Measurements from ENCODE around the gene IGDCC3.

IGDCC3 gene

DNA sequence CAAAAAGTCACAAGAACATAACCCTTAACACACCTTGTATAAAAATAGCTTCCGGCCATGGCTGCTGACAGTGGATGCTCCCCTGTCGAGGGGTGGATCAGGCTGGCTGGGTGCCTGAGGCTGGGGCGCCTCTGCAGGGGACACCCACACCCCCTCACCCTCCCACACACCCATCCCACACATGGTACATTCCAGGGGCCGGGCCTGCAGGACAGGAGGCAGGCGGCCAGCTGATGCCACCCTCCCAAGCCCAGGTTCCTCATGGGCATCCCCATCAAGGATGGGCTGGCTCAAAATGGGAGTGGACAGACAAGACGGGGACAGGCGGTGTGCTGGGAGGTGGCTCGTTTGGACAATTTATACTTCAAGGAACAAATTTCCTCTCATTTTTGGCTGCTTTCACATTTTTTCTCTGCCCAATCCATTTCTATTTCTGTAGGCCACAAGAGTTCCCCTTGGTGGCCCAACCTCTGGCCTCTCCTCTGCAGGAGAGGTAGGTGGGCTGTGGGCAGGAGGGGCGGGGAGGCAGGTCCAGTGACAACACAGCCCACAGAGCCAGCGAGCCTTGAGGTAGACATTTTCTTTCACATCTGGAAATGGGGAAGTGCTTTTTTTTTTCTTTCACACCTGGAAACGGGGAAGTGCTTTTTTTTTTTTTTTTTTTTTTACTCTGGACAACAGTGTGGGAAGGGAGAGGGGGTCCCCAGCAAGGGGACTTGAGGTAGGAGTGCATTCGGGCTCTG is 50.0 kb downstream of the IGDCC3 start:
- DNase-seq (ENCODE audit: low read depth), result no peak

GRCh38 chr15:65326818-65327217 is 51.0 kb downstream of the IGDCC3 start:
- DNase-seq (ENCODE audit: low read depth), result no peak

- DNase-seq (ENCODE audit: low read depth), result no peak
Measured at GRCh38 chr15:65326117-65326526, 51.7 kb downstream of the IGDCC3 start.

DNA sequence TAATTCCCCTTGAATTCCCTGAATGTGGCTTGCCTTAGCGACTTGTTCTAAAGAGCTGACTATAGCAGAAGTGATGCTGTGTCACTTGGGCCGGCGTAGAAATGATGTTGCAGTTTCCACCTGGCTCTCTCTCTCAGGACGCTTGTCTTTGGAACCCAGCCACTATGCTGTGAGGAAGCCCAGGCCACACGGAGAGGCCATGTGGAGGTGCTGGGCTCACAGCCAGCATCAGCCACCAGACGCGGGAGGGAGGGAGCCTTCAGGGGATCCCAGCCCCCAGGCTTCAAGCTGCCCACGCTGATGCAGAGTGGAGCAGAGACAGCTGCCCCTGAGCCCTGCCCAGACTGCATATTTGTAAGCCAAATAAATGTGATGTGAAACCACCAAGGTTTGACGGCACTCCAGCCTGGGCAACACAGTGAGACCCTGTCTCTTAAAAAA is 54.7 kb downstream of the IGDCC3 start:
- no peak for DNase-seq (ENCODE audit: low read depth)

- peak; percentile 57 for DNase-seq (ENCODE audit: low read depth)
Measured at GRCh38 chr15:65318870-65319356, 58.9 kb downstream of the IGDCC3 start.

- no peak for DNase-seq (ENCODE audit: low read depth)
Measured at GRCh38 chr15:65312400-65312916, 65.3 kb downstream of the IGDCC3 start.

- no peak for DNase-seq (ENCODE audit: low read depth)
Measured at GRCh38 chr15:65311760-65312159, 66.0 kb downstream of the IGDCC3 start.

- DNase-seq (ENCODE audit: low read depth), result no peak
Measured at GRCh38 chr15:65310431-65311137, 67.2 kb downstream of the IGDCC3 start.

DNA sequence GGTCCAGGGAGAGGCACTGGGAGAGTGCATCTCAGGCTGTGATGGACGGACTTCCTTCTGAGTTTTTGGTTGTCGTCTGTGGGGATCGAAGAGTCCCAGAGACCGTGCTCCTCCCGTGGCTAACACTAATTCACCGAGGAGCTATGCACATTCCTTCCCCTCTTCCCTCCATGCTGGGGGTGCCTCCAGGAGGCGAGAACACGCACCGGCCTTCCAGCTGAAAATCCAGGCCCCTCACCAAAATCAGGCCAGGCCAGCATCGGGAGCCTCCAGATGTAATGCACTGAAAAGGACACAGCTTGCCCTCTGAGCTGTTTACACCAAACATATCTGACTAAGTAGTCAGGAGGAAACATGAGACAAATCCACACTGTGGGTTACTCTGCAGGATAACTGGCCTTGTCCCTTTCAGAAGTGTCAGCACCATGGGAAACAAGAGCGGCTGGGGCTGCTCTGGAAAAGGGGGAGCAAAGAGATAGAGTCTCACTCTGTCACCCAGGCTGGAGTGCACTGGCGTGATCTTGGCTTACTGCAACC is 67.9 kb downstream of the IGDCC3 start:
- DNase-seq (ENCODE audit: low read depth), result no peak

- no peak for DNase-seq (ENCODE audit: low read depth)
Measured at GRCh38 chr15:65307978-65308377, 69.8 kb downstream of the IGDCC3 start.

DNA sequence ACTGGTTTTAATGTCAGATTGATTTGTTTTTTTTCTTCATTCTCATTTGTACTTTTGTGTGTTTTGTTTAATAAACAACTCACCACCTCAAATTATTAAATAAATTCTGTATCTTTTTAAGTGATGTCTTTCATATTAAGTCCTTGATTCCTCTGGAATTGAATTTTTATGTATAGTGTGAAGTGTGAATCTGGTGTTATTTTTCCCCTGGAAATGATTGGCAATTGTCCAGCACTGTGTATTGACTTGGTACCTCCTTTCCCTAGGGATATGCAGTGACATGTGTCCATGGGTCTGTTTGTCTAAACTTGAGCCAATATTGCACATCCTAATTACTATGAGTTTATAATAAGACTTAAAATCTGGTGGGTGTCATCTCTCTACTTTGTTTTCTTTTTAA is 71.3 kb downstream of the IGDCC3 start:
- DNase-seq (ENCODE audit: low read depth), result no peak

DNA sequence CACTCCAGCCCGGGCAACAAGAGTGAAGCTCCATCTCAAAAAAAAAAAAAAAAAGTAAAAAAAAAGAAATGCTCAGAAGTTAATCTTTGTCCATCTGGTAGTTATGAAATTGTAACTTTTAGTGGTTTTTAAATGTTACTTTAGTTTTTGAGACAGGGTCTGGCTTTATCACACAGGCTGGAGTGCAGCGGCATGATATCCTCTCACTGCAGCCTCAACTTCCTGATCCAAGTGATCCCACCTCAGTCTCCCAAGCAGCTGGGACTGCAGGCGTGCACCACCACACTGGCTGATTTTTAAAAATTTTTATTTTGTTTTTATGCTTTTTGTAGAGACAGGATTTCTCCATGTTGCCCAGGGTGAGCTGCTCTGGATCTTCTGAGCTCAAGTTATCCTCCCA is 72.0 kb downstream of the IGDCC3 start:
- no peak for DNase-seq (ENCODE audit: low read depth)

- no peak for DNase-seq (ENCODE audit: low read depth)
Measured at GRCh38 chr15:65305150-65305758, 72.5 kb downstream of the IGDCC3 start.

GRCh38 chr15:65304381-65305149 is 73.2 kb downstream of the IGDCC3 start, which contains the start of gene RNU5B-1:
Gene RNU5B-1 (plus strand): TSS chr15:65304677.
- peak; percentile 58 for DNase-seq (ENCODE audit: low read depth)

GRCh38 chr15:65303687-65304380 is 74.0 kb downstream of the IGDCC3 start:
- DNase-seq (ENCODE audit: low read depth), result no peak

DNA sequence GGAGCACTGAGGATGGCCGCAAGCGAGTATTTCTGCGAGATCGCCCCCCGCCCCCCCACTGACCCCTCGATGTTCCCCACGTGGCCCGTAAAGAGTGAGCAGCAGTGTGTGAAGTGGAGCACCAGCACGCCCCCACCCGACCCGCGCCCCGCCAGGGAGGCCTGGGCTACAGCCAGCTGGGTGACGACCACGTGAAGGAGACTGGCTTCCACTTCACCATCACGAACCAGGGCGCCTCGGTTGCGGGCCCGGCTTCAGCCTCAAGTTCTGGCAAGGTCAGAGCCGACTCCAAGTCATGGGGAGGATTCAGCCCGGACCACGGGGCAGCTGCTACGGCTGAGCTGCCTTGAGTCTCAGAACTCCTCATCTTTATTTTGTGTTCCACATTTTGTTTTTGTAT is 75.7 kb downstream of the IGDCC3 start:
- no peak for DNase-seq (ENCODE audit: low read depth)

DNA sequence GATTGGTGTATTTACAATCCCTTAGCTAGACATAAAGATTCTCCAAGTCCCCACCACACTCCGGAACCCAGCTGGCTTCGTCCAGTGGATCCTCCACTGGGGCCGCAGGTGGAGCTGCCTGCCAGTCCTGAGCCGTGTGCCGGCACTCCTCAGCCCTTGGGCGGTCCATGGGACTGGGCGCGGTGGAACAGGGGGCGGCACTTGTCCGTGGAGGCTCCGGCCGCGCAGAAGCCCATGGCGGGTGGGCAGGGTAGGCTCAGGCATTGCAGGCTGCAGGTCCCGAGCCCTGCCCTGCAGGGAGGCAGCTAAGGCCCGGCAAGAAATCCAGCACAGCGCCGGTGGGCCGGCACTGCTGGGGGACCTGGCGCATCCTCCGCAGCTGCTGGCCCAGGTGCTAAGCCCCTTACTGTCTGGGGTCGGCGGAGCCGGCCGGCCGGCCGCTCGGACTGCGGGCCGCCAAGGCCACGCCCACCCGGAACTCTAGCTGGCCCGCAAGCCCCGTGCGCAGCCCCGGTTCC is 76.8 kb downstream of the IGDCC3 start:
- no peak for DNase-seq (ENCODE audit: low read depth)

DNA sequence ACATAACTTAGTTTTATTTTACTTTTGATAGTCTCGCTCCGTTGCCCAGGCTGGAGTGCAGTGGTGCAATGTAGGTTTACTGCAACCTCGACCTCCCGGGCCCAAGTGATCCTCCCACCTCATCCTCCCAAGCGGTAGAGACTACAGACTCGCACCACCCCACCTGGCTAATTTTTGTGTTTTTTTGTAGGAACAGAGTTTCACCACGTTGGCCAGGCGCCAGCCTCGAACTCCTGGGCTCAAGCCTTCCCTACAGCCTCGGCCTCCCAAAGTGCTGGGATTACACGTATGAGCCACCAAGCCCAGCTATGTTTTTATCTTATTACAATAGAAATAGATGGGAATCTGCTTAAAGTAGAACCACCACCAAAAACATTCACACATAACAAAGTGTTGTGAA is 79.1 kb downstream of the IGDCC3 start:
- no peak for DNase-seq (ENCODE audit: low read depth)

DNA sequence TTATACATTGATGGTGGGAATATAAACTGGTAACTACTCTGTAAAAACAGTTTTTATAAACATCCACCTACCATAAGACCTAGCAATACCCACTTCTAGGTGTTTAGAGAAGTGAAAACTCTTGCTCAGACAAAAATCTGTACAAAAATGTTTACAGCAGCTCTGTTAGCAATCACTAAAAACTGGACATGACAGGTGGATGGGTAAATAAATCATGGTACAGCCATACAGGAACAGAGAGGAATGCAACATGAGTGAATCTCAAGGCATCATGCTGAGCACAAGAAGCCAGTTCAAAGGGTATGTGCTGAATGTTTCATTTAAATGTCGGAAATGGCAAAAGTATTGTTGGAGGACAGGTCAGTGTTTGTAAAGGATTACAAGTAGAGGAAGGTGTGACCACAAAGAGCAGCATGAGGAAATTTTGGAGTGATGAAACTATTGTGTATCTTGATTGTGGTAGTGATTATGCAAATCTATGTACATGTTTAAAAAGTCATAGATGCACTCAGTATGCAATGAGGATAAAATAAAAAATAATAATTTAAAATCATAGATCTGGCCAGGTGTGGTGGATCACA is 84.8 kb downstream of the IGDCC3 start:
- DNase-seq (ENCODE audit: low read depth), result no peak

- no peak for DNase-seq (ENCODE audit: low read depth)
Measured at GRCh38 chr15:65290228-65290627, 87.6 kb downstream of the IGDCC3 start.
